Rectal smooth muscle tissue (tissue), 1 donor: ENCODE results near the gene EIF4EBP2.

ENCODE experiments used
- H3K27ac ChIP-seq: one replicate; pipeline ENCODE4 v1.7.0; 2013; ENCODE audit warnings: low read depth, low read length, inconsistent platforms
- H3K27me3 ChIP-seq: one replicate; pipeline ENCODE4 v1.7.0; 2013; ENCODE audit warnings: low read length; ENCODE audit not compliant: control insufficient read depth, insufficient read depth
- H3K36me3 ChIP-seq: one replicate; pipeline ENCODE4 v1.7.0; 2013; ENCODE audit warnings: low read length; ENCODE audit not compliant: control insufficient read depth, insufficient read depth
- H3K4me1 ChIP-seq: one replicate; pipeline ENCODE4 v1.7.0; 2013; ENCODE audit warnings: low read length; ENCODE audit not compliant: control insufficient read depth, insufficient read depth
- H3K4me3 ChIP-seq: one replicate; pipeline ENCODE4 v1.7.0; 2013; ENCODE audit warnings: low read length
- H3K9ac ChIP-seq: one replicate; pipeline ENCODE4 v1.7.0; 2013; ENCODE audit warnings: low read length

EIF4EBP2 gene

GRCh38 chr10:70381471-70382421 lies 22.2 kb upstream of the EIF4EBP2 start:
- Histone ChIP-seq H3K36me3 (no peaks in the 10 kb centered on the region), H3K4me3 (peak overlapping the region; percentile 88), H3K27me3 (no peaks in the 10 kb centered on the region), H3K9ac (peak overlapping the region; percentile 53), H3K4me1 (peaks cover 10% of the 10 kb centered on the region), H3K27ac (peak overlapping the region; percentile 87)

GRCh38 chr10:70391654-70392053 lies 12.3 kb upstream of the EIF4EBP2 start:
- H3K9ac ChIP-seq, result no peak overlapping the region
- H3K27ac ChIP-seq, result no peak overlapping the region
- H3K4me1 ChIP-seq, result no peaks in the 10 kb centered on the region
- no peaks in the 10 kb centered on the region for H3K36me3 ChIP-seq
- no peak overlapping the region for H3K4me3 ChIP-seq
- no peaks in the 10 kb centered on the region for H3K27me3 ChIP-seq

GRCh38 chr10:70396140-70396539 lies 7.8 kb upstream of the EIF4EBP2 start:
- Histone ChIP-seq H3K4me1 (no peaks in the 10 kb centered on the region), H3K27me3 (no peaks in the 10 kb centered on the region)

GRCh38 chr10:70399177-70399576 lies 4.8 kb upstream of the EIF4EBP2 start:
- H3K27ac ChIP-seq, result no peak overlapping the region
- H3K9ac ChIP-seq, result no peak overlapping the region
- no peak overlapping the region for H3K4me3 ChIP-seq
- no peaks in the 10 kb centered on the region for H3K36me3 ChIP-seq
- no peaks in the 10 kb centered on the region for H3K27me3 ChIP-seq
- H3K4me1 ChIP-seq, result peaks cover 3% of the 10 kb centered on the region

More at GRCh38 chr10:70396140-70396539, 7.8 kb upstream of the EIF4EBP2 start:
- H3K9ac ChIP-seq, result no peak overlapping the region
- no peaks in the 10 kb centered on the region for H3K36me3 ChIP-seq
- H3K27ac ChIP-seq, result no peak overlapping the region
- no peak overlapping the region for H3K4me3 ChIP-seq

- no peaks in the 10 kb centered on the region for H3K27me3 ChIP-seq
- peaks cover 13% of the 10 kb centered on the region for H3K4me1 ChIP-seq
- H3K4me3 ChIP-seq, result peak overlapping the region; percentile 26
- H3K9ac ChIP-seq, result no peak overlapping the region
- H3K27ac ChIP-seq, result peak overlapping the region; percentile 98
- H3K36me3 ChIP-seq, result no peaks in the 10 kb centered on the region
These were observed 386 bp upstream of the EIF4EBP2 start for GRCh38 chr10:70403483-70404035.

- peaks cover 23% of the 10 kb centered on the region for H3K4me1 ChIP-seq
These were observed 767 bp downstream of the EIF4EBP2 start for GRCh38 chr10:70404787-70405036.

GRCh38 chr10:70405037-70405824 lies 1.3 kb downstream of the EIF4EBP2 start:
- no peaks in the 10 kb centered on the region for H3K36me3 ChIP-seq
- H3K9ac ChIP-seq, result peak overlapping the region; percentile 84
- peak overlapping the region; percentile 81 for H3K4me3 ChIP-seq
- peaks cover 25% of the 10 kb centered on the region for H3K4me1 ChIP-seq
- H3K27ac ChIP-seq, result peak overlapping the region; percentile 98
- H3K27me3 ChIP-seq, result no peaks in the 10 kb centered on the region

More at GRCh38 chr10:70404787-70405036, 767 bp downstream of the EIF4EBP2 start:
- H3K27me3 ChIP-seq, result no peaks in the 10 kb centered on the region
- peak overlapping the region; percentile 81 for H3K4me3 ChIP-seq
- H3K36me3 ChIP-seq, result no peaks in the 10 kb centered on the region
- peak overlapping the region; percentile 98 for H3K27ac ChIP-seq
- peak overlapping the region; percentile 84 for H3K9ac ChIP-seq

- no peak overlapping the region for H3K4me3 ChIP-seq
- H3K27ac ChIP-seq, result peak overlapping the region; percentile 81
- no peaks in the 10 kb centered on the region for H3K27me3 ChIP-seq
- H3K9ac ChIP-seq, result no peak overlapping the region
- H3K4me1 ChIP-seq, result peaks cover 37% of the 10 kb centered on the region
- peaks cover 2% of the 10 kb centered on the region for H3K36me3 ChIP-seq
These were observed 5.8 kb downstream of the EIF4EBP2 start for GRCh38 chr10:70409772-70410171.

- Histone ChIP-seq H3K9ac (no peak overlapping the region), H3K27ac (peak overlapping the region; percentile 64), H3K36me3 (peaks cover 2% of the 10 kb centered on the region), H3K27me3 (no peaks in the 10 kb centered on the region), H3K4me3 (no peak overlapping the region), H3K4me1 (peaks cover 37% of the 10 kb centered on the region)
These were observed 6.7 kb downstream of the EIF4EBP2 start for GRCh38 chr10:70410608-70411007.

GRCh38 chr10:70412356-70412755 lies 8.4 kb downstream of the EIF4EBP2 start:
- Histone ChIP-seq H3K4me1 (peaks cover 30% of the 10 kb centered on the region), H3K27ac (no peak overlapping the region), H3K27me3 (no peaks in the 10 kb centered on the region), H3K36me3 (peaks cover 2% of the 10 kb centered on the region), H3K9ac (no peak overlapping the region), H3K4me3 (no peak overlapping the region)

- Histone ChIP-seq H3K27me3 (no peaks in the 10 kb centered on the region), H3K36me3 (peaks cover 20% of the 10 kb centered on the region)
These were observed 13.6 kb downstream of the EIF4EBP2 start for GRCh38 chr10:70417568-70417967.

GRCh38 chr10:70418229-70418628 lies 14.3 kb downstream of the EIF4EBP2 start:
- H3K27ac ChIP-seq, result no peak overlapping the region
- peaks cover 22% of the 10 kb centered on the region for H3K36me3 ChIP-seq
- no peaks in the 10 kb centered on the region for H3K27me3 ChIP-seq

More at GRCh38 chr10:70417568-70417967, 13.6 kb downstream of the EIF4EBP2 start:
- Histone ChIP-seq H3K4me1 (peaks cover 3% of the 10 kb centered on the region), H3K4me3 (no peak overlapping the region), H3K27ac (no peak overlapping the region), H3K9ac (no peak overlapping the region)

More at GRCh38 chr10:70418229-70418628, 14.3 kb downstream of the EIF4EBP2 start:
- Histone ChIP-seq H3K9ac (no peak overlapping the region), H3K4me1 (no peaks in the 10 kb centered on the region), H3K4me3 (no peak overlapping the region)
